GM12874 (cell line): ENCODE results near the gene DDX24.

ENCODE experiments used
- CTCF ChIP-seq: IDR thresholded peaks from 2 replicates; pipeline ENCODE4 v1.5.1; 2011; ENCODE audit warnings: low read depth, mild to moderate bottlenecking, control low read depth, low read length, moderate library complexity; ENCODE audit not compliant: insufficient read depth

Gene DDX24

GRCh38 chr14:94045101-94045500 lies 35.9 kb downstream of the DDX24 start:
- no peak for TF ChIP-seq CTCF

DNA sequence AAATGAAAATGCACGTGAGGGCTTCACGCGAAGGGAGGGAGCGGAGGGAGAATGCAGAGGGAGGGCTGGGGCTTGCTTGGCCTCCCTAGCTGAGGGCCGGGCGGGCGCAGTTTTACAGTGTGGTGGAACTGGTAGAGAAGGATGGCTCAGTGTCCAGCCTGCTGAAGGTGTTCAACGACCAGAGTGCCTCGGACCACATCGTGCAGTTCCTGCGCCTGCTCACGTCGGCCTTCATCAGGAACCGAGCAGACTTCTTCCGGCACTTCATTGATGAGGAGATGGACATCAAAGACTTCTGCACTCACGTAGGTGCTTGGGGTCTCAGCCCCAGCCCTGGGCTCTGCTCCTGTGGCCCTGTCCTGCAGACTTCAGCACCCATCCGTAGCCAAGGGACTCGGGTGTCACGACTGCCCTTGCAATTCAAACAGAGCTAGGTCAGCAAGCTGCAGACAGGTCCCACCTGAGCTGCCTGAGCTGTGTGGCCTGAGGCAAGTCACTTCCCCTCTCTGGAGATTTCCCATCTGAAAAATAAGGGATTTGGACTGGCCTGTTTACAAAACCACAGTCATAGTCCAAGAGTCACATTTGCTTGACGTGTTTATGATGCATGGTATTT lies 36.4 kb downstream of the DDX24 start:
- no peak for TF ChIP-seq CTCF

DNA sequence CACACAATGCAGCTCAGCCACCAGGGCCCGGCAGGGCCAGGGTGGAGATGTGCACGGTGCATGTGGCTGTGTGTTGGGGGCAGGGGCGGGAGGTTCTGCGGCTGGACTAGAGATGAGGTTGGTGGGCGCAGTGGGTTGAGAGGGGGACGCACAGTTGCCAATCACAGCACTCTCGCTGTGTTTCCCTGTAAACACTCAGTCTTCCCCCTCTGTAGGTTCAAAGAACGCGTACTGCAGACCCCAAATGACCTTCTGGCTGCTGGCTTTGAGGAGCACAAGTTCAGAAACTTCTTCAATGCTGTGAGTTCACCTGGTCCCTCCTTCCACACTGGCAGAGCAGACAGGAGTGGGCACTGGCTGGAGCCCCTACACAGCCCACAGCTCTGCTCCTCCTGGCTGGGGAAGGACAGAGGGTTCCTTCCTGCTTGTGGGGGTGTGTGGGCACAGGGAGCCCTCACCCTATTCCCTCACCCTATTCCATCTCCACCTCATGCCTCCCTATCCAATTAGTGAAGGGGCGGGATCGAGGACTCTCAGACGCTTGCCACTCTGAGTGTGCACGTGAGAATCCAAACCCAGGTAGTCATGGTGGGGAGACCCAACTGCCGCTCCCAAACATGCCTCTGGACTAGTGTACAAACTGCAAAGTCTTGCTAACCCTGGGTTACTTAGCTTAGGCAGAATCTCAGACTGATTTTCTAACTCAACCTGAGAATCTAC lies 37.1 kb downstream of the DDX24 start:
- no peak for TF ChIP-seq CTCF

DNA sequence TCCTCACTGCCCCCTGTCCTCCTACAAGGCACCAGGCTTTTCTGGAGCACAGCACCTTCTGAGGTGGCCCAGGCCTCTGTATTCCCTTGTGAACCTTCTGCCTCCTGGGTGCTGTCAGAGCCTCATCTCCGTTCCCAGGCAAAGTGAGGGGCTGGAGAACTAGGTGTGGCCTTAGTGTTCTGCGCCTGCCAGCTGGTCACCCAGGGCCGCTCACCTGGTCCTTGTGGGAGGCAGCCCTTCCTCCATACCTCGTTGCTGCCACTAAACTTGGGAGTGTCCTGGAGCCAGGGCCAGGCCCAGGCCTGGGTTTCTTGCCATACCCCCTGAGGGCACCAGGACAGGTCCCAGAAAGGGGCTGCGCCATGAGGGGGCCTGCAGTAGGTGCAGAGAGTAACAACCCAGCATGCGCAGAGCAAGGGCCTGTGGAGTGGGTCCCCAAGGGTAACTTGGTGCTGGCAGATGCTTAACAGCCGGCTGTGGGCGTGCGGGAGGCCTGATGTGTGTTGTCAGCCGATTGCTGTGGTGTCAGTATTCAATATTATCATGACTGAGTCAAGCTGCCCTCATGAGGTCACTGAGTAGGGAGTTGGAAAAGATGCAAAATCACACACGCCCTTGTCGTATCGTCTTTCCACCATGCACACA lies 37.8 kb downstream of the DDX24 start:
- no peak for TF ChIP-seq CTCF

GRCh38 chr14:94042433-94043091 lies 38.4 kb downstream of the DDX24 start:
- TF ChIP-seq CTCF = no peak

- no peak for TF ChIP-seq CTCF
These were observed 39.3 kb downstream of the DDX24 start for GRCh38 chr14:94041551-94042346.
